Common myeloid progenitor, CD34-positive (primary cell): ENCODE data around the gene TMEM106C.

Experiments used
- CTCF ChIA-PET: fragments of 350-600 bp; sonication (Branson Sonifier 250); formaldehyde crosslinking; loops from one replicate; lab custom pipeline; 2021; ENCODE audit warnings: antibody characterized with exemption; lab: Charles Lee
- POLR2A ChIA-PET: fragments of 350-600 bp; sonication (Branson Sonifier 250); formaldehyde crosslinking; loops from one replicate; lab custom pipeline; 2021; ENCODE audit warnings: antibody characterized with exemption; lab: Charles Lee
- DNase-seq, 3 donors: peaks; one replicate each; pipeline versions ENCODE4 v3.0.0 to v3.0.0-alpha.2; 2013
- H3K27ac ChIP-seq, 2 experiments: 1 replicate in 1 of 2; 2 replicates in 1 of 2; pipeline ENCODE4 v1.7.0; 2013; ENCODE audit warnings: inconsistent platforms in 2 of 2, low read length in 2 of 2, mild to moderate bottlenecking in 2 of 2, low read depth in 1 of 2, moderate library complexity in 1 of 2; ENCODE audit not compliant: severe bottlenecking in 2 of 2, insufficient read depth in 1 of 2, poor library complexity in 1 of 2
- H3K27me3 ChIP-seq, 5 experiments: replicated peaks in 2 of 5; 1 replicate in 3 of 5; 2 replicates in 2 of 5; pipeline versions ENCODE4 v1.6.1 to v1.7.0; 2013; ENCODE audit warnings: low read length in 4 of 5, mild to moderate bottlenecking in 2 of 5, moderate library complexity in 2 of 5, inconsistent platforms in 1 of 5; ENCODE audit not compliant: insufficient read depth in 5 of 5, control insufficient read depth in 4 of 5
- H3K36me3 ChIP-seq, 4 experiments: 1 replicate in 2 of 4; 2 replicates in 2 of 4; pipeline versions ENCODE4 v1.6.1 to v1.7.0; 2013; ENCODE audit warnings: low read length in 3 of 4, control low read depth in 1 of 4, mild to moderate bottlenecking in 1 of 4; ENCODE audit not compliant: control insufficient read depth in 4 of 4, insufficient read depth in 4 of 4
- H3K4me1 ChIP-seq, 4 experiments: 1 replicate in 3 of 4; 2 replicates in 1 of 4; pipeline versions ENCODE4 v1.6.1 to v1.7.1; 2013; ENCODE audit warnings: low read length in 3 of 4, mild to moderate bottlenecking in 3 of 4, control low read depth in 1 of 4, inconsistent platforms in 1 of 4, moderate library complexity in 1 of 4; ENCODE audit not compliant: control insufficient read depth in 4 of 4, insufficient read depth in 4 of 4; ENCODE audit errors: control extremely low read depth in 1 of 4
- H3K4me3 ChIP-seq, 7 experiments: 1 replicate in 4 of 7; 2 replicates in 3 of 7; pipeline versions ENCODE4 v1.5.1 to v1.7.0; 2013; ENCODE audit warnings: mild to moderate bottlenecking in 7 of 7, low read length in 6 of 7, moderate library complexity in 6 of 7, inconsistent platforms in 2 of 7, low read depth in 2 of 7, control low read depth in 1 of 7; ENCODE audit not compliant: insufficient read depth in 4 of 7, control insufficient read depth in 1 of 7; ENCODE audit errors: extremely low read depth in 1 of 7
- H3K9me3 ChIP-seq, 5 experiments: 1 replicate in 4 of 5; 2 replicates in 1 of 5; pipeline versions ENCODE4 v1.6.1 to v1.7.1; 2013; ENCODE audit warnings: low read length in 4 of 5, mild to moderate bottlenecking in 2 of 5, inconsistent platforms in 1 of 5, low read depth in 1 of 5, moderate library complexity in 1 of 5; ENCODE audit not compliant: control insufficient read depth in 4 of 5, insufficient read depth in 2 of 5; ENCODE audit errors: control extremely low read depth in 1 of 5
- WGBS: methylation state at CpG from one replicate; pipeline ENCODE4 v1.1.5; 2013; ENCODE audit not compliant: insufficient coverage; 5-methylcytosine and 5-hydroxymethylcytosine counted together

Gene TMEM106C

GRCh38 chr12:47981496-47982260, 18.3 kb downstream of the TMEM106C start:
- Histone ChIP-seq H3K4me1 (no peaks in the 10 kb centered on the region), H3K9me3 (no peaks in the 10 kb centered on the region), H3K4me3 (no peak overlapping the region), H3K27ac (no peak overlapping the region), H3K36me3 (no peaks in the 10 kb centered on the region), H3K27me3 (no peaks in the 10 kb centered on the region)
- no peak for DNase-seq
- CTCF ChIA-PET, result interaction anchor here (1.0 kb wide), 1 partner anchor 18 kb away, joined by 3 read pairs; the partner anchor contains the start of gene TMEM106C
- 96% methylated on average over 15 of the region's 20 CpGs for WGBS
- POLR2A ChIA-PET, result interaction anchor here (1.1 kb wide), 1 partner anchor 76 kb away, joined by 6 read pairs; no protein-coding TSS in a partner anchor

GRCh38 chr12:47982311-47982710, 18.9 kb downstream of the TMEM106C start:
- Histone ChIP-seq H3K36me3 (no peaks in the 10 kb centered on the region), H3K4me1 (no peaks in the 10 kb centered on the region), H3K9me3 (no peaks in the 10 kb centered on the region), H3K4me3 (no peak overlapping the region), H3K27ac (no peak overlapping the region), H3K27me3 (no peaks in the 10 kb centered on the region)
- CTCF ChIA-PET, result interaction anchor here (1.0 kb wide), 1 partner anchor 19 kb away, joined by 3 read pairs; the partner anchor contains the start of gene TMEM106C
- no peak for DNase-seq
- 96% methylated on average over 5 of the region's 5 CpGs for WGBS
- POLR2A ChIA-PET, result no interaction called here

GRCh38 chr12:47982770-47983169, 19.4 kb downstream of the TMEM106C start:
- ChIA-PET CTCF (interaction anchor here (1.0 kb wide), 1 partner anchor 19 kb away, joined by 3 read pairs; the partner anchor contains the start of gene TMEM106C), POLR2A (no interaction called here)

GRCh38 chr12:47983541-47984115, 20.2 kb downstream of the TMEM106C start:
- POLR2A ChIA-PET, result no interaction called here
- no peak for DNase-seq
- CTCF ChIA-PET, result no interaction called here
- 86% methylated on average over 5 of the region's 5 CpGs for WGBS
- H3K27me3 ChIP-seq, result no peaks in the 10 kb centered on the region
- H3K4me1 ChIP-seq, result no peaks in the 10 kb centered on the region
- H3K9me3 ChIP-seq, result no peaks in the 10 kb centered on the region
- H3K27ac ChIP-seq, result no peak overlapping the region
- H3K36me3 ChIP-seq, result no peaks in the 10 kb centered on the region
- H3K4me3 ChIP-seq, result no peak overlapping the region

More at GRCh38 chr12:47982770-47983169, 19.4 kb downstream of the TMEM106C start:
- whole genome bisulfite sequencing, result over 99% methylated on average over 10 of the region's 11 CpGs
- no peak for DNase-seq
- Histone ChIP-seq H3K9me3 (no peaks in the 10 kb centered on the region), H3K27me3 (no peaks in the 10 kb centered on the region), H3K4me3 (no peak overlapping the region), H3K36me3 (no peaks in the 10 kb centered on the region), H3K27ac (no peak overlapping the region), H3K4me1 (no peaks in the 10 kb centered on the region)

GRCh38 chr12:47984331-47984801, 21.0 kb downstream of the TMEM106C start:
- no peak for DNase-seq
- Histone ChIP-seq H3K27me3 (no peaks in the 10 kb centered on the region), H3K4me1 (no peaks in the 10 kb centered on the region), H3K36me3 (no peaks in the 10 kb centered on the region), H3K4me3 (no peak overlapping the region), H3K9me3 (no peaks in the 10 kb centered on the region), H3K27ac (no peak overlapping the region)
- WGBS, result 98% methylated on average over 6 of the region's 8 CpGs
- ChIA-PET CTCF (no interaction called here), POLR2A (interaction anchor here (0.6 kb wide), 1 partner anchor 190 kb away, joined by 3 read pairs; no protein-coding TSS in a partner anchor)

- whole genome bisulfite sequencing, result 95% methylated on average over 13 of the region's 16 CpGs
- no peaks in the 10 kb centered on the region for H3K27me3 ChIP-seq
- CTCF ChIA-PET, result no interaction called here
- DNase-seq, result no peak
- no peak overlapping the region for H3K27ac ChIP-seq
- POLR2A ChIA-PET, result no interaction called here
- no peak overlapping the region for H3K4me3 ChIP-seq
- peaks cover 0 to 13% (median 11%) of the 10 kb centered on the region in 4 experiments for H3K4me1 ChIP-seq
- no peaks in the 10 kb centered on the region for H3K36me3 ChIP-seq
- no peaks in the 10 kb centered on the region for H3K9me3 ChIP-seq
Observed at GRCh38 chr12:47985596-47986290, 22.3 kb downstream of the TMEM106C start.
